ENCODE results near the gene ELL2.

- TF ChIP-seq, protein P1, sequence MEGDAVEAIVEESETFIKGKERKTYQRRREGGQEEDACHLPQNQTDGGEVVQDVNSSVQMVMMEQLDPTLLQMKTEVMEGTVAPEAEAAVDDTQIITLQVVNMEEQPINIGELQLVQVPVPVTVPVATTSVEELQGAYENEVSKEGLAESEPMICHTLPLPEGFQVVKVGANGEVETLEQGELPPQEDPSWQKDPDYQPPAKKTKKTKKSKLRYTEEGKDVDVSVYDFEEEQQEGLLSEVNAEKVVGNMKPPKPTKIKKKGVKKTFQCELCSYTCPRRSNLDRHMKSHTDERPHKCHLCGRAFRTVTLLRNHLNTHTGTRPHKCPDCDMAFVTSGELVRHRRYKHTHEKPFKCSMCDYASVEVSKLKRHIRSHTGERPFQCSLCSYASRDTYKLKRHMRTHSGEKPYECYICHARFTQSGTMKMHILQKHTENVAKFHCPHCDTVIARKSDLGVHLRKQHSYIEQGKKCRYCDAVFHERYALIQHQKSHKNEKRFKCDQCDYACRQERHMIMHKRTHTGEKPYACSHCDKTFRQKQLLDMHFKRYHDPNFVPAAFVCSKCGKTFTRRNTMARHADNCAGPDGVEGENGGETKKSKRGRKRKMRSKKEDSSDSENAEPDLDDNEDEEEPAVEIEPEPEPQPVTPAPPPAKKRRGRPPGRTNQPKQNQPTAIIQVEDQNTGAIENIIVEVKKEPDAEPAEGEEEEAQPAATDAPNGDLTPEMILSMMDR (IDR thresholded peaks at IDR 0.05): no peak
- TF ChIP-seq POLR2A (IDR thresholded peaks at IDR 0.05): no peak
These were observed 43.1 kb downstream of the ELL2 start for GRCh38 chr5:95918421-95919006.
